Measurements from ENCODE around the gene AP4E1.
"Not testable (repeated sequence)": the region's sequence is repeated elsewhere in the genome, so short reads cannot be mapped to it uniquely, and the experiment has no call there.

The AP4E1 gene

DNA sequence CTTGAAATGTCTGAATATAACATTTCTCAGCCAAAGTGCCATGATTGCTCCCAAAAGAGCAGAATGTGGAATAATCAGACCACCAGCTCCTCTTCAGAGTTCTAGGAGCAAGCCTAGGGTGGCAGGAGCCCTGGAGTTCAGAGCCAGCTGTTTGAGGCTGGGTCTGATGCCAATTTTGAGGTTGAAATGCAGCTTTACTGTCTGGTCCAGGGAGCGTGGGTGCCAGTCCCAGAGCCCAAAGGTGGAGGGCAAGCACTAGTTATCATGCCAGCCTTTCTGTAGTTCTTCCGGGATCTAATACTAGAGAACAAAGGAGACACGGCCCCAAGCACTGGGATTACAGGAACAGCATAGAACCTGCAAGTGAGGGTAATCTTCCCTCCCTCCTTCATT lies 117.0 kb downstream of the AP4E1 start:
- no peak overlapping the region for H3K4me2 ChIP-seq (ENCODE audit: low read length)
- H3K9ac ChIP-seq (ENCODE audit: low read length): no peak overlapping the region
- no peaks in the 10 kb centered on the region for H3K79me2 ChIP-seq (ENCODE audit: low read length)
- no peak overlapping the region for H3K4me3 ChIP-seq (ENCODE audit: low read length)
- TF ChIP-seq, protein P1, sequence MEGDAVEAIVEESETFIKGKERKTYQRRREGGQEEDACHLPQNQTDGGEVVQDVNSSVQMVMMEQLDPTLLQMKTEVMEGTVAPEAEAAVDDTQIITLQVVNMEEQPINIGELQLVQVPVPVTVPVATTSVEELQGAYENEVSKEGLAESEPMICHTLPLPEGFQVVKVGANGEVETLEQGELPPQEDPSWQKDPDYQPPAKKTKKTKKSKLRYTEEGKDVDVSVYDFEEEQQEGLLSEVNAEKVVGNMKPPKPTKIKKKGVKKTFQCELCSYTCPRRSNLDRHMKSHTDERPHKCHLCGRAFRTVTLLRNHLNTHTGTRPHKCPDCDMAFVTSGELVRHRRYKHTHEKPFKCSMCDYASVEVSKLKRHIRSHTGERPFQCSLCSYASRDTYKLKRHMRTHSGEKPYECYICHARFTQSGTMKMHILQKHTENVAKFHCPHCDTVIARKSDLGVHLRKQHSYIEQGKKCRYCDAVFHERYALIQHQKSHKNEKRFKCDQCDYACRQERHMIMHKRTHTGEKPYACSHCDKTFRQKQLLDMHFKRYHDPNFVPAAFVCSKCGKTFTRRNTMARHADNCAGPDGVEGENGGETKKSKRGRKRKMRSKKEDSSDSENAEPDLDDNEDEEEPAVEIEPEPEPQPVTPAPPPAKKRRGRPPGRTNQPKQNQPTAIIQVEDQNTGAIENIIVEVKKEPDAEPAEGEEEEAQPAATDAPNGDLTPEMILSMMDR (IDR thresholded peaks at IDR 0.05; ENCODE audit: low read depth, low read length): no peak
- no peak for TF ChIP-seq EZH2phosphoT487 (IDR thresholded peaks at IDR 0.05; ENCODE audit: low read depth)
- no peak overlapping the region for H2AFZ ChIP-seq (ENCODE audit: low read depth, low read length)
- no peaks in the 10 kb centered on the region for H3K9me3 ChIP-seq (ENCODE audit: insufficient read depth, low read length)
- no peak overlapping the region for H3K27ac ChIP-seq (ENCODE audit: low read length)
- no peaks in the 10 kb centered on the region for H3K27me3 ChIP-seq (ENCODE audit: low read depth, low read length)
- no peaks in the 10 kb centered on the region for H4K20me1 ChIP-seq (ENCODE audit: insufficient read depth, low read length)
- 0 out of 2 replicates have a peak, but pooled peaks cover 3% of the 10 kb centered on the region for H3K4me1 ChIP-seq (ENCODE audit: low read length)
- no peaks in the 10 kb centered on the region for H3K36me3 ChIP-seq (replicated peaks; ENCODE audit: low read depth, low read length)

DNA sequence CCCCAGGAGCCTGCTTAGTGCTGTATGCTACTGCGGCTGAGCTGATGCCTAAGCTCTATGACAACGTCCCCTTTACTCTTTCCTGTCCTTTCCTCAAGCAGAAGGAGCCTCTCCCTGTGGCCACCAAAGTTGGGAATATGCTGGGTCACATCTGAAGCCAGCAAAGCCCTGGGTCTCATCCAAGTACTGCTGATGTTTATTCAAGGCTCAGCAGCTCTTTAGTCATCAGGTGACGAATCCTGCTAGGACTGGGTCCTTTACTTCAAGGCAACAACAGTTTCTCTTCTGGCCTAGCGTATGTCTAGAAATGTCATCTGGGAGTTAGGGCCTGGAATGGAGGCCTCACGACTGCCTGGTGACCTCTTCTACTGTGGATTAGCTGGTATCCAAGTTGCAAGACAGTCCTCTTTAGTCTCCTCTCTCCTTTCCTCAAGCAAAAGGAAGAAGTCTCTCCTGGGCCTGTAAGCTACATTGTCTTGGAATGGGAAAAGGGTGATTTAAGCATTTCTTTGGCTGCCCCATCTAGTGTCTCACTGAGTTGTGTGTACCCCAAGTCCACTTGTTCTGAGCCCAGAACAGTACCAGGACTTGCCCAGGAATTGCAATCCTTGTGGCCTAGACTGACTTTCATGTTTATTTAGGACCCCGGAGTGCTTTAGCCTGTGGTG lies 122.3 kb downstream of the AP4E1 start:
- no peaks in the 10 kb centered on the region for H3K79me2 ChIP-seq (ENCODE audit: low read length)
- H4K20me1 ChIP-seq (ENCODE audit: insufficient read depth, low read length): no peaks in the 10 kb centered on the region
- no peak overlapping the region for H3K9ac ChIP-seq (ENCODE audit: low read length)
- H3K4me3 ChIP-seq (ENCODE audit: low read length): no peak overlapping the region
- H3K4me2 ChIP-seq (ENCODE audit: low read length): no peak overlapping the region
- no peak overlapping the region for H3K27ac ChIP-seq (ENCODE audit: low read length)
- H3K27me3 ChIP-seq (ENCODE audit: low read depth, low read length): no peaks in the 10 kb centered on the region
- H2AFZ ChIP-seq (ENCODE audit: low read depth, low read length): no peak overlapping the region
- H3K36me3 ChIP-seq (replicated peaks; ENCODE audit: low read depth, low read length): no peaks in the 10 kb centered on the region
- no peaks in the 10 kb centered on the region for H3K9me3 ChIP-seq (ENCODE audit: insufficient read depth, low read length)
- no peak for TF ChIP-seq EZH2phosphoT487 (IDR thresholded peaks at IDR 0.05; ENCODE audit: low read depth)
- TF ChIP-seq, protein P1 (IDR thresholded peaks at IDR 0.05; ENCODE audit: low read depth, low read length): no peak
- no peaks in the 10 kb centered on the region for H3K4me1 ChIP-seq (ENCODE audit: low read length)

- H3K9ac ChIP-seq (ENCODE audit: low read length); H3K9me3 ChIP-seq (ENCODE audit: insufficient read depth, low read length); H3K27ac ChIP-seq (ENCODE audit: low read length); H3K79me2 ChIP-seq (ENCODE audit: low read length); H3K36me3 ChIP-seq (replicated peaks; ENCODE audit: low read depth, low read length); H3K4me2 ChIP-seq (ENCODE audit: low read length); H4K20me1 ChIP-seq (ENCODE audit: insufficient read depth, low read length); H3K27me3 ChIP-seq (ENCODE audit: low read depth, low read length); H3K4me3 ChIP-seq (ENCODE audit: low read length); H2AFZ ChIP-seq (ENCODE audit: low read depth, low read length); H3K4me1 ChIP-seq (ENCODE audit: low read length): not testable (repeated sequence)
Measured at GRCh38 chr15:51037474-51037873, 129.0 kb downstream of the AP4E1 start.

GRCh38 chr15:51038162-51038973 lies 129.9 kb downstream of the AP4E1 start:
- Histone ChIP-seq H3K36me3 (replicated peaks; ENCODE audit: low read depth, low read length) (no peaks in the 10 kb centered on the region), H3K4me2 (ENCODE audit: low read length) (no peak overlapping the region), H3K9ac (ENCODE audit: low read length) (no peak overlapping the region), H3K79me2 (ENCODE audit: low read length) (no peaks in the 10 kb centered on the region), H2AFZ (ENCODE audit: low read depth, low read length) (no peak overlapping the region), H3K27me3 (ENCODE audit: low read depth, low read length) (no peaks in the 10 kb centered on the region), H3K9me3 (ENCODE audit: insufficient read depth, low read length) (no peaks in the 10 kb centered on the region), H3K4me1 (ENCODE audit: low read length) (no peaks in the 10 kb centered on the region), H3K4me3 (ENCODE audit: low read length) (no peak overlapping the region), H4K20me1 (ENCODE audit: insufficient read depth, low read length) (no peaks in the 10 kb centered on the region), H3K27ac (ENCODE audit: low read length) (no peak overlapping the region)
- TF ChIP-seq EZH2phosphoT487 (IDR thresholded peaks at IDR 0.05; ENCODE audit: low read depth): no peak
- TF ChIP-seq, protein P1 (IDR thresholded peaks at IDR 0.05; ENCODE audit: low read depth, low read length): no peak

All from OCI-LY3 (cell line).